ENCODE results near the gene EVC2. TPM values are rescaled to one million over a fixed set of nuclear protein-coding genes. Genes with fewer than 3 reads are reported as not detected.
A peak's percentile ranks its signal among the peaks of the same experiment; 100 is the strongest.

Gene EVC2, protein sequence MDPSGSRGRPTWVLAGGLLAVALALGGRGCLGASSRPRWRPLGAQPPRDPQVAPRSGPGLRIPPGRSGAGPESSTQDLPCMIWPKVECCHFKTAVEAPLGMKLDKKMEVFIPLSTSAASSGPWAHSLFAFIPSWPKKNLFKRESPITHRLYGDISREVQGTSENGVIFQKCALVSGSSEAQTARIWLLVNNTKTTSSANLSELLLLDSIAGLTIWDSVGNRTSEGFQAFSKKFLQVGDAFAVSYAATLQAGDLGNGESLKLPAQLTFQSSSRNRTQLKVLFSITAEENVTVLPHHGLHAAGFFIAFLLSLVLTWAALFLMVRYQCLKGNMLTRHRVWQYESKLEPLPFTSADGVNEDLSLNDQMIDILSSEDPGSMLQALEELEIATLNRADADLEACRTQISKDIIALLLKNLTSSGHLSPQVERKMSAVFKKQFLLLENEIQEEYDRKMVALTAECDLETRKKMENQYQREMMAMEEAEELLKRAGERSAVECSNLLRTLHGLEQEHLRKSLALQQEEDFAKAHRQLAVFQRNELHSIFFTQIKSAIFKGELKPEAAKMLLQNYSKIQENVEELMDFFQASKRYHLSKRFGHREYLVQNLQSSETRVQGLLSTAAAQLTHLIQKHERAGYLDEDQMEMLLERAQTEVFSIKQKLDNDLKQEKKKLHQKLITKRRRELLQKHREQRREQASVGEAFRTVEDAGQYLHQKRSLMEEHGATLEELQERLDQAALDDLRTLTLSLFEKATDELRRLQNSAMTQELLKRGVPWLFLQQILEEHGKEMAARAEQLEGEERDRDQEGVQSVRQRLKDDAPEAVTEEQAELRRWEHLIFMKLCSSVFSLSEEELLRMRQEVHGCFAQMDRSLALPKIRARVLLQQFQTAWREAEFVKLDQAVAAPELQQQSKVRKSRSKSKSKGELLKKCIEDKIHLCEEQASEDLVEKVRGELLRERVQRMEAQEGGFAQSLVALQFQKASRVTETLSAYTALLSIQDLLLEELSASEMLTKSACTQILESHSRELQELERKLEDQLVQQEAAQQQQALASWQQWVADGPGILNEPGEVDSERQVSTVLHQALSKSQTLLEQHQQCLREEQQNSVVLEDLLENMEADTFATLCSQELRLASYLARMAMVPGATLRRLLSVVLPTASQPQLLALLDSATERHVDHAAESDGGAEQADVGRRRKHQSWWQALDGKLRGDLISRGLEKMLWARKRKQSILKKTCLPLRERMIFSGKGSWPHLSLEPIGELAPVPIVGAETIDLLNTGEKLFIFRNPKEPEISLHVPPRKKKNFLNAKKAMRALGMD
- 0.75 TPM for total RNA-seq

DNA sequence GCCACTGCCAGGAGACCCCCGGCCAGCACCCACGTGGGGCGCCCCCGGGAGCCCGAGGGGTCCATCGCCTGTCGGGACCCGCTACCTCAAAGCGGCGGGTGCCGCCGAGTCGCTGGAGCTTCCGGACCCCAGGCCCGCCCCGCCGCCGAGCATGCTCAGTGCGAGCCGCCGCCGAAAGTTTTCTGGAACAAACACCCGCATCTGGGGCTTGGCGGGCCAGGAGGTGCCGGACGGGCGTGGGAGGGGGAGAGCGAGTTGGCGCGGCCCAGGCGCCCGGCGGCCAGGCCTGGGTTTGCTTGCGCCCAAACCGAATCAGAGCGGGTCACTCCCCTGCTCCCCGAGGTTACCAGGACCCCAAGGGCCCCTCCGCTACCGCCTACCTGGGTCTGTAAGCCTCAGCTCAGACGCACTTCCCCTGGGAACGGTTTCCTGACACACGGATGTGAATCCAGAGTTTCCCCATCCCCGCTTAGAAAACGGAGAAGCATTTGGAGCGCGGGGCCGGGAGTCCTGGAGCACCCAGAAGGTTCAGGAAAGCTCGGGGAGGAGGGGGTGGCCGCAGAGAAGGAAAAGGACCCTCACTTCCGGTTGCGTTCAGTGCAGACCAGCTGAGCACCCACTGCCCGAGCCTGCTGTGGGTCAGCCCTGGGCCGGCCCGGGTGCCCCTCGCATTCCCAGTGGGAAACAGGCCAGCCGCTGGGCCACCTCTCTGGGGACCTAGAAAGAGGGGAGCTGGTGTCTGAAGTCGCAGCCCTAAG, at the start of gene EVC2:
Gene EVC2 (minus strand): TSS at position 111 of the 758 bp plus-strand sequence. CDS start 46 bp downstream, at position 65.
- no peak for DNase-seq (ENCODE audit: low spot score)
- peak; percentile 52 for ATAC-seq

DNA sequence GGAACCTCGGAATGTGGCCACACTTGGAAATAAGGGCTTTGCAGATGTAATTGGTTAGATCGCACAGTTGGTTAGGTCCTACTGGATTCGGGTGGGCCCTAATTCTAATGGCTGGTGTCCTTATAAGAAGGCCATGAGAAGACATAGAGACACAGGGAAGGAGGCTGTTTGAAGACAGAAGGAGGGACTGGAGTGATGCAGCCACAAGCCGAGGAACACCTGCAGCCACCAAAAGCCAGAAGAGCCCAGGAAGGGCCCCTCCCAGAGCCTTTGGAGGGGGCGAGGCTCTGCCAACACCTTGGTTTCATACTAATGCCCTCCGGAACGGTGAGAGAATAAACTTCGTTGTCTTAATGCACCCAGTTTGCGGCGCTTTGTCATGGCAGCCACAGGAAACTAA, 49.6 kb upstream of the EVC2 start:
- no peak for ATAC-seq
- no peak for DNase-seq (ENCODE audit: low spot score)

DNA sequence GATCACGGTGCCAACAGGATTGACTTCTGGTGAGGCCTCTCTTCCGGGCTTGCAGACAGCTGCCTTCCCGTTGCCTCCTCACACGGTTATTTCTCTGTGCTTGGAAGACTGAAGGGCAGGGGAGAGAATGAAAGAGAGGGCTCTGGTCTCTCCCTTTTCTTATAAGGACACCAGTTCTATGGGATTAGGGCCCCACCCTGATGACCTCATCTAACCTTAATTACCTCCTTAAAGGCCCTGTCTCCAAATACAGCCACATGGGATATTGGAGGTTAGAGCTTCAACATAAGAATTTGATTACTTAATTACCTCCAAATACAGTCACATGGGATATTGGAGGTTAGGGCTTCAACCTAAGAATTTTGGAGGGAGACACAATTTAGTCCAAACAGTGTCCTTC, 49.2 kb upstream of the EVC2 start:
- ATAC-seq (no peak), DNase-seq (ENCODE audit: low spot score) (no peak)

DNA sequence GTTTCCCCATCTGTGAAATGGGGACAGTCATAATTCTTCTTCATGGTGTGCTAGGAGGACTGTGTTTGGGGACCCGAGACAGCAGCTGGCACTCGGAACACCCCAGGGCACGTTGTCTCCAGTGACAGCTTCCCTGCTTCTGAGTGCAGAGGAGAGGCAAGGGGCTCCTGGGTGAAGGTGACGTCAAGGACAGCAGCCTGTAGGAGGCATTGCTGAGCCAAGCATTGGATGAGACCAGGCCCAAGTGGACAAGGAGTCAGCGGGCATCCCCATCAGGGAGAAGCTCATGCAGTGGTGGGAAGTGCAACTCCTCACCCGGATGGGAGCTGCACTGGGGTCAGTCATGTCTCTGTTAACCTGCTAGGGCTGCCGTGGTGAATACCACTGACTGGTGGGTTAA, 48.7 kb upstream of the EVC2 start:
- DNase-seq (ENCODE audit: low spot score) = no peak
- ATAC-seq = no peak

DNA sequence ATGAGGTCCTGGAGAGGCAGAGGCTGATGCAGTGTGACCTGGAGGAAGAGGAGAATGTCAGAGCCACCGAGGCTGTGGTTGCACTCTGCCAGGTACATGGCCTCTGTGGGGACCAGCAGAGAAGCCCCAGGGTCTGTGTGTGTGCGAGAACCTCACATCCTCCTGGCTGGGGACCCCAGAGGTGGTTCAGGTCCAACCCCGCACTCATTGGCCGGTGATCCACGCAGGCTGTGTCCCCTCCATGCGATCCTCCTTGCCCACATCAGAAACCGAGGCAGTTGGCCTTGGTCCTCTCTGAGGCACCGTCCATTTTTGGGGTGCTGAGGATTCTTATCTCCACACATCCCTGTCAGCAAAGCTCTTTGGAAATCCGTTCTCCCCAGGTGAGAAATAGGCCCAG, 47.9 kb upstream of the EVC2 start:
- ATAC-seq = no peak
- no peak for DNase-seq (ENCODE audit: low spot score)

DNA sequence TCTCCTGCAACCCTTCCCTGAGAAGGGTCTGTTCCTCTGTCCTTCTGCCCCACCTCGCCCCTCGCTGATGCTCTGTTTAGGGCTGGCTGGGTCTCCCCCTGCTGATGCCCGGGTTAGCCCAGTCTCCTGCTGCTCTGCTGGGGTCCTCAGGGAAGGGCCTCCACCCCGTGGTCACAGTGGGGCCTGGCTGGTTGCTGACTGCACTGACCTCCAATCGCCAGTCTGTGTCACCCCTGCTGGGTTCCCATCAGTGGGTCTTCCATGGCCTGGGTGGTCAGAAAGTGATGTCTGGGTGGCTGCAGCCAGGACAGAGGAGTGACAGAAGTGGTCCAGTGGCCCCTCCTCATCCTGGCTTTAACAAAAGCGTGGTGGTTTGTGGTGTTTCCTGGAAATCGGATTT, 47.3 kb upstream of the EVC2 start:
- no peak for ATAC-seq
- no peak for DNase-seq (ENCODE audit: low spot score)

DNA sequence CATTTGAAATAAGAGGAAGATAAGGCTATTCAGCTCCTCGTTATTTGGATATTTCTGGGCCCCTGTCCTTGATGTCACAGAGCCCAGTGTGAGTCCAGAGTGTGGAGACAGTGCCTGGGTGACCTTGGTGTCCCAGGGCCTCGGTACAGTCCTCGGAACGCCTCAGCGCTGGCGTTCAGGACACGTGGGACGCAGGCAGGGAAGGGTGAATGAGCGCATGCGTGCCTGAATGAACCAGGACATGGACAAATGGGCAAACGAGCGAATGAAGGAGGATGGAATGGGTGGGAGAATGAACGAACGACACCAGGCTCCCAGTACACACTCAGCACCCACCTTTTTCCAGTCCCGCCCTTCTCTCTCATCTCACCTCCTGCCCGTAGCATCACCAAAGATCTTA, 46.8 kb upstream of the EVC2 start:
- DNase-seq (ENCODE audit: low spot score) (no peak), ATAC-seq (no peak)

DNA sequence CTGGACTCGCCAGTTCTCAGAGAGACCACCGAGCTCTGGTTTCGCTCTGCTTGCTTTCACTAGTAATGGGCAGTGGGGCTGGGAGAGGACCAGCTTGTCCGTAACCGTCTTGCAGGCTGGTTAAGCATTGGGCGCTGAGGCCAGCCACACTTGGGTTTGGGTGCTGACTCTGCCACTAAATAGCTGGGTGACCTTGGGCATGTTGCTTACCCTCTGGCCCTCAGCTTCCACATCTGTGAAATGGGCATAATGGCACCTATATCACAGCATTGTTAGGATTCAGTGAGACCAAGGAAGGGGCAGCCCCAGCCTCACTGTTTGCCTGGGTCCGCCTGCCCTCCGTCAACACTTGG, 46.1 kb upstream of the EVC2 start:
- ATAC-seq (no peak), DNase-seq (ENCODE audit: low spot score) (no peak)

DNA sequence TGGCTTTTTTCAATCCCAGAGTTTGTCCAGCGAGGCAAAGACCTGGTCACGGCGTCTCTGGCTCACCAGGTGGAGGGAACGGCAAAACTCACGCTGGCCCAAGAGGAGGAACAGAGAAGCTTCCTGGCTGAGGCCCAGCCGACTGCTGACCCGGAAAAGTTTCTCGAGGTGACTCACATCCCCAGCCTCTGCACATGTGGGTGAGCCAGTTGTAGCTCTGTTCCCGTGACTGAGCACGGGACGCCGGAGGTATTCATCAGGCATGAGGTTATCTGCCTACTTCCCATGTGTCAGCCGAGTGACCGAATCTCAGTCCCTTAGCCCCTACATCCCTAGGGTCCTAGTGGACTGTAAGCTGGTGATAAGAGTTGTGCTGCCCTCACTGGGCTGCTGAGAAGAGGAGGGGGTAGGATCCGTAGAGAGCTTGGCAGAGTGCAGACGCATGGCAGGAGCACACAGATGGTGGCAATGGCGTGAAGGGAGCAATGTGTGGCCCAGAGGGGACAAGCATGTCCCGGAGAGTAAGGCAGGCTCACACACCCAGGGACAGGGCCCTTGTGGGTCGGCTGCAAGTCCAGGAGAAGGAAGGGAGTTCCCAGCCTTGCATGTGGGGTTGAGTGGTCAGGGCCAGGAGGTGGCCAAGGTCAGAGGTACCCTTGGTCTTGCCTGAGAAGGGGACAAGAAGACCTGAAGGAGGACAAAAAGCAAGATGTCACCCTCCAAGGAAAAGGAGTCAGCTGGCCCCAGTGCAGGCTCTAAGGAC, 45.6 kb upstream of the EVC2 start:
- DNase-seq (ENCODE audit: low spot score) (no peak), ATAC-seq (no peak)

DNA sequence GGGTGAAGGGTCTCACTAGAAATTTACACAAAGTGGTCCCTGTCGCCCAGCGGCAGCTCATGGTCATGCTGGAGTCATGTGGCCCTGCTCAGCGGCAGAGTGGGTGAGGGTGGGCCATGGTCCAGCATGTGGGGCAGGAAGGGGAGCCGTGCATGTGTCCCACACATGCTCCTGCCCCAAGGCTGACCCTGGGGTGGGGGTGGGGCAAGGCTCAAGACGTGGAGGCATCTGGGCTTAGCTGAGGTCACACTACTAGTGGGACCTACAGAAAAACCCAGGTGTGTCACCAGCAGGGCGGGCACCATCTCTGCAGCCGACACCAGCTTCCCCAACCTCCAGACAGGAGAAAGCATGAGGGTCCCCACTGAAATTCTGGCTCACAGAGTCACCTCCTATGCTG, 45.0 kb upstream of the EVC2 start:
- no peak for DNase-seq (ENCODE audit: low spot score)
- ATAC-seq = no peak

DNA sequence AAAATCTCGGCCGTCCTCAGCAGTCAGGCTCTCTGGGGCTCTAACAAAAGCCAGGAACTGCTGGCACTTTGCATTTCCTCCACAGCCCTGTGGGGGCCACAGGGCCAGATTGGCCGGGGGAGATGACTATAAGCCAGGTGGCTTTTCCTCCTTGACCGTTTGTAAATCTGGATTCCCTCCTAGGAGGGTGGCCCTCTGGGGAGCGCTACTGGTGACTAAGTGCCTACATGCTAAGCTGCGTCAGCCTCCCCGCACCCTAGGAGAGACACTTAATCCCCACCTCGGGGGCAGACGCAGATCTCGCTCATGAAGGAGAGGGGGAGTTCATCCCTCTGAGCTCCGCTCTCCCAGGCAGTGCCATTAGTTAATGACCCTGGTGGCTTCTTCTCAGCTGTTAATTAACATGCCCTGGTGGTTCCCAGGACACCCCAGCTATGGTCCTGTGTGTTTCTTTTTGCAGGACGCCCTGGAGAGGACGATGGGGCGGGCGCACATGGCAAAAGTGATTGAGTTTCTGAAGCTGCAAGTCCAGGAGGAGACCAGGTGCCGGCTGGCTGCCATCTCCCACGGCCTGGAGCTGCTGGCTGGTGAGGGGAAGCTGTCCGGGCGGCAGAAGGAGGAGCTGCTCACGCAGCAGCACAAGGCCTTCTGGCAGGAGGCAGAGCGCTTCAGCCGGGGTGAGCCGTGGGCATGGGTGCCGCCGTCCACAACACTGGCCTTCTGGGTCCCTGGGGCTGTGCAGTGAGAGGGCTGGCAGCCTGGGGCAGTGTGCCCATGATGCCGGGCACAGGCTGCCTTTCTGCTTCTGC, 44.2 kb upstream of the EVC2 start:
- no peak for ATAC-seq
- DNase-seq (ENCODE audit: low spot score) = no peak

DNA sequence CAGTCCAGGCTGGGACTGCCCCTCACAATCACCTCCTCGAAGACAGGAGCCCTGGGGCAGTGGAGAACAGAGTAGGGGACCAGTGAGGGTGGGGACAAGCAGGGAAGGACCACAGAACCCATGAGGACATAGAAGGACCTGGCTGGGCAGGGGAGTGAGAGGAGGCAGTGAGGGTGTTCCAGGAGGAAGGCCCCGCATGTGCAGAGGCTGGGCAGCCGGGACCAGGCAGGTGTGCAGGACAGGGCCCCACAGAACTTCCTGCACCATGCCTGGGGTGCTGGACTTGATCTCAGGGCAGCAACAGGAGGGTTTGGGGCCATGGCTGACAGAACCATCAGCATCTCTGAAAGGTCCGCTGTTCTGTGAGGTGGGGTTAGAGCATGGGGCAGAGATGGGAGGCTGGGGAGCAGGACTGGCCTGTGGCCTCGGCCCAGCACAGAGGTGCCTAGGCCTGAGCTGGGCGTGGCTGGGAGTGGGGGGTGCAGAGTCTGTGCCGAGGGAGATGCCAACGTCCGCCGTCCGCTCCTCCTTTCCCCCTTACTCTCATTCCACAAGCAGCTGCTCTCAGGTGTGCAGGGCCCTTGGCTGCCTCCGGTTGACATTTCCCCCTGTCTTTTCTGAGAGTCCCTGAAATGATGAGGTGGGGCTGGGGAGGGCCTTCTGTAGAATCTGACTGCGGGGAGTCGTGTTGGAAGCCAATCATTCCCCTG, 43.5 kb upstream of the EVC2 start:
- DNase-seq (ENCODE audit: low spot score) = no peak
- no peak for ATAC-seq

DNA sequence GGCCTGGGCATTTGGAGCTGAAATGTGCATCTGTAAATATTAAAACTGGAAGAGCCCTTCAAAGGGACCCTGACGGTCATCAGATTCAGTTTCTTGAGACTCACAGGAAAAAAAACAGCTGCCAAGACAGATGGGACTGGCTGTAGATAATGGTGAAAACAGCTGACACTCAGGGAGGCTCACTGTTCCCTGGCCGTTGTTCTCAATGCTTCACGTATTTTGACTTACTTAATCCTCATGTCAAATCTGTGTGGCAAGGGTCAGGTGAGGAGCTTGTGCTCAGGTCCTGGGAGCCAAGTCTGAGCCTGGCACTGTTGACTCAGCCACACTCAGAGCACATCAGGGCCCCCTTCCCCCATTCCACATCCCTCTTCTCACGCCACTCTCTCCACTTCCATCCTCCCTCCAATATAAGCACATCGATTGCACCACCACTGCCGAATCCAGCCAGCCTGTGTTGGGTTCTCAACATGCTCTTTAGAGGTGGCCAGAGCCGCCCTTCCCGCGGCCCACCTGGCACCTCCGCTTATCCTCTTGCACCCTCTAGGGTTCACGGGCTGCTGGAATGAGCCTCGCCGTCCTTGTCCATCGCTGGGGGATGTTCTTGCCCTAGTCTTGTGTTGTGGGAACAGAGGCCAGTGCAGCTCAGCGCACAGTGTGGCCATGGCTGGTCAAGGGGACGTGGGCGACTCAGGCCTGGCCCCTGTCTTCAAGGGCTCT, 42.7 kb upstream of the EVC2 start:
- ATAC-seq (no peak), DNase-seq (ENCODE audit: low spot score) (no peak)

DNA sequence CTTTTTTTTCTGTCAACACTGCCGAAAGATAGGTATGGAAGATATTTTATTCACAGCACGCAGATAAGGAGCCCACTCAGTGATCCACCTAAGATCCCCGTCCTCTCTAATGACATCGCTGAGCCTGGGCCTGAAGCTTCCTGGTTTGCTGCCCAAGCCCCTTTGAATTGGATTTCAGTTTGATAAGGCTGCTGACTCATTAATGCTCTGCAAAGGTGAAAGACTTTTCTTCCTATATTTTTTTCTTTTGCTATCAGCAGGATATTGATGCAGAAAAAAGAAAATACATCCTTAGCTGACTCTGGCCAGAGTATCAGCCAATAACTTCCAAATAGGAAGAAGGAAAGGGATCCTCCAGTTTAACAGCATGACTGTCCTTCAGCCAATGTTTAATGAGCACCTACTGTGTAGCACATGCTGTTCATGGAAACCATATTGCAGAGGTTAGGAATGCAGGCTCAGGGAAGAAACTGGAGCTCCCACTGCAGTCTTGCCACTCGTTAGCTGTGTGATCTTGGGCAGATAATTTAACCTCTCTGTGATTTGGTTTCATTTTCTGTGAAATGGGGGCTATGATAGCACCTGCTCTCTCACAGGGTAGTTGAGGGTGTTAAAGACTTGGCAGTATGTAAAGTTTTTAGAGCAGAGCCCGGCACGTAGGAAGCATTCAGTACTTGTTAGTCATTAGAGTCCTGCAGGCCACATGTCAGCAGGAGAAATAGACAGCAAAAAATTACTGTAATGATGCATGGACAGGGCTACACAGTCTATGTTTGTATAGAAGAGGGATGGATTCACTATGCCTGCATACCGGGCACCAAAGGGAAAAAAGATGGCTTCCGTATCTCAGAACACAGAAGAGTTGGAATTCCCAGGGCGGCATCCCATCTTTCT, 41.9 kb upstream of the EVC2 start:
- ATAC-seq = no peak
- DNase-seq (ENCODE audit: low spot score) = no peak

DNA sequence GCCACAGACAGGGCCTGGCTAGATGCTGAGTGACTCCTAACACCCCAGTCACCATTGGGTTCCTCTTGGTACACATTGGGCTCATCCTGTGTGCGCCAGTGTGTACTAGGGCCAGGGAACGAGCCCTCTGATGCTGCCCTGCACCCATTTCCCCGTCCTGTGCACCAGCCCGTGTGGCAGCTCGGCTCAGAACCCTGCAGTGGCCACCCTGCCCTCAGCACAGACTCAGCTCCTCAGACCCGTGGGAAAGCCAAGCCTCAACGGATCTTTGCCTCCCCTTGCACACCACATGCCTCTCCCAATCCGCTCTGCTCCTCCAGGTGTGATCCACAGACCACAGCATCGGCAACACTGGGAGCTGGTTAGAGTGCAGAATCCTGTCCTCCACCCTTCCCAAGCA, 41.2 kb upstream of the EVC2 start:
- no peak for DNase-seq (ENCODE audit: low spot score)
- no peak for ATAC-seq

DNA sequence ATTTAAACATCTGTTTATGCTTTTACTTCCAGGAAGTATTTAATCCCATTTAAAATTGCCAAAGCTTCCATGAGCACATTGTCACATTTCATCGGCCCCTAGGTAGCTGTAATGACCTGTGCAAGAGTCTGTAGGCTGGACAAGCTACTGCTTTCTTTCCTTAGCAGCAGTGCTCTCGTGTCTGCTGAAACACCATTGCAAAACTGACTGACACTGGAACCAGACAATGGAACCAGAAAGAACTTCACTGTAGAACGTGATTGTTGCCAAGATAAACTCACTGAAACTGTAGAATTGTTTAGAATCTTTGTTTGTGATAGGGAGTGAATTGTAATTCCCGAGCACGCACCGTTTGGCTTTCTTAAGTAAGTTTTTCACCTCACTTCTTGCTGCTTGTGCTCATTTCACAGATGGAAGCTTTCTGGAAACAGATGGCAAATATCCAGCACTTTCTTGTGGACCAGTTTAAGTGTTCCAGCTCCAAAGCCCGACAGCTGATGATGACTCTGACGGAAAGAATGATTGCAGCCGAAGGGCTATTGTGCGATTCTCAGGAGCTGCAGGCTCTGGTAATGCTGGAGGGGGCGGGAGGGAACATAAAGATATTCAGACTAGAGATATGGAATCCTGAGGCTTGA, 39.5 kb upstream of the EVC2 start:
- DNase-seq (ENCODE audit: low spot score) (no peak), ATAC-seq (no peak)

All from left lobe of liver (tissue), 2 donors.